SK-N-SH (cell line): ENCODE data around the gene BCL11A. TPM values are rescaled to one million over a fixed set of nuclear protein-coding genes. Genes with fewer than 3 reads are reported as not detected.

Source experiments
- CTCF ChIA-PET: fragments of 300-600, 350-600 bp; formaldehyde crosslinking; extraction: SDS; loops from one replicate; lab custom pipeline; 2021; lab: Yijun Ruan, JAX
- POLR2A ChIA-PET: fragments of 350-600 bp; sonication (Branson Sonifier 250); formaldehyde crosslinking; extraction: SDS; loops from one replicate; lab custom pipeline; 2020; ENCODE audit warnings: antibody characterized with exemption, inconsistent platforms; lab: Yijun Ruan, JAX
- DNase-seq: peaks from one replicate; pipeline ENCODE4 v3.0.0; 2012
- H2AFZ ChIP-seq: fragments of 200-600 bp; sonication (generic); 2 replicates; pipeline ENCODE4 v1.8.1; 2016; ENCODE audit warnings: antibody characterized with exemption, mild to moderate bottlenecking, low read depth
- H3F3A ChIP-seq: fragments of 200-600 bp; sonication (generic); replicated peaks from 2 replicates; pipeline ENCODE3; 2016; ENCODE audit warnings: antibody characterized with exemption, mild to moderate bottlenecking; ENCODE audit not compliant: insufficient read depth
- H3K27ac ChIP-seq, 2 experiments: fragments of 200-500 bp in 1 of 2; fragments of 200-600 bp in 1 of 2; sonication (Bioruptor generic) in 1 of 2; sonication (generic), shearing (Covaris generic) in 1 of 2; 2 replicates each; pipeline versions ENCODE4 v1.5.1 to v1.6.1; 2014 to 2016; ENCODE audit warnings: low read depth in 2 of 2, inconsistent platforms in 1 of 2, low read length in 1 of 2, mild to moderate bottlenecking in 1 of 2, mixed read lengths in 1 of 2
- H3K27me3 ChIP-seq: fragments of 200-600 bp; sonication (generic), shearing (Covaris generic); 2 replicates; pipeline ENCODE4 v1.6.1; 2016; ENCODE audit warnings: mixed run types; ENCODE audit not compliant: insufficient read depth
- H3K36me3 ChIP-seq, 2 experiments: fragments of 200-500 bp in 1 of 2; fragments of 200-600 bp in 1 of 2; sonication (Bioruptor generic) in 1 of 2; sonication (generic) in 1 of 2; replicated peaks in 1 of 2; 2 replicates each; pipeline versions ENCODE3 to v1.5.1; 2014 to 2016; ENCODE audit warnings: low read length in 1 of 2, mild to moderate bottlenecking in 1 of 2; ENCODE audit not compliant: insufficient read depth in 2 of 2, control insufficient read depth in 1 of 2
- H3K4me1 ChIP-seq, 2 experiments: fragments of 200-500 bp in 1 of 2; fragments of 200-600 bp in 1 of 2; sonication (Bioruptor generic) in 1 of 2; sonication (generic), shearing (Covaris generic) in 1 of 2; 2 replicates each; pipeline versions ENCODE4 v1.5.1 to v1.6.1; 2014 to 2016; ENCODE audit warnings: low read depth in 1 of 2, low read length in 1 of 2, mixed run types in 1 of 2; ENCODE audit not compliant: insufficient read depth in 2 of 2, control insufficient read depth in 1 of 2
- H3K4me2 ChIP-seq: fragments of 200-600 bp; sonication (generic), shearing (Covaris generic); 2 replicates; pipeline ENCODE4 v1.6.1; 2017; ENCODE audit warnings: mixed run types
- H3K4me3 ChIP-seq, 2 experiments: fragments of 200-500 bp in 1 of 2; fragments of 200-600 bp in 1 of 2; sonication (Bioruptor generic) in 1 of 2; sonication (generic), shearing (Covaris generic) in 1 of 2; 2 replicates each; pipeline versions ENCODE4 v1.5.1 to v1.8.1; 2014 to 2016; ENCODE audit warnings: low read depth in 2 of 2, inconsistent platforms in 1 of 2, low read length in 1 of 2, mild to moderate bottlenecking in 1 of 2, mixed read lengths in 1 of 2, moderate library complexity in 1 of 2
- H3K79me2 ChIP-seq: fragments of 200-600 bp; sonication (generic); 2 replicates; pipeline ENCODE4 v1.8.1; 2017; ENCODE audit warnings: mild to moderate bottlenecking; ENCODE audit not compliant: insufficient read depth
- H3K9ac ChIP-seq: fragments of 200-600 bp; sonication (generic); 2 replicates; pipeline ENCODE4 v1.6.1; 2017; ENCODE audit warnings: mixed run types
- H3K9me2 ChIP-seq: fragments of 200-600 bp; sonication (generic); 2 replicates; pipeline ENCODE4 v1.6.1; 2017; ENCODE audit warnings: mixed run types
- H3K9me3 ChIP-seq: fragments of 200-600 bp; sonication (generic); 2 replicates; pipeline ENCODE4 v1.6.1; 2017; ENCODE audit warnings: mixed run types, mild to moderate bottlenecking, moderate library complexity
- H4K20me1 ChIP-seq: fragments of 200-600 bp; sonication (generic); 2 replicates; pipeline ENCODE4 v1.6.1; 2017; ENCODE audit warnings: mild to moderate bottlenecking, mixed run types; ENCODE audit not compliant: insufficient read depth
- GABPA ChIP-seq: IDR thresholded peaks from 2 replicates; pipeline ENCODE4 v1.4.0; 2012; ENCODE audit warnings: low read depth, mild to moderate bottlenecking
- GATA2 ChIP-seq: sonication (generic); formaldehyde crosslinking; IDR thresholded peaks from 2 replicates; pipeline ENCODE4 v1.5.0; 2020; ENCODE audit warnings: mild to moderate bottlenecking, missing genetic modification reagents
- PBX3 ChIP-seq: IDR thresholded peaks from 2 replicates; pipeline ENCODE4; 2012
- RAD21 ChIP-seq: IDR thresholded peaks from 2 replicates; pipeline ENCODE4 v1.6.1; 2012; ENCODE audit warnings: mild to moderate bottlenecking, low read length
- SMC3 ChIP-seq: IDR thresholded peaks from 2 replicates; pipeline ENCODE4 v1.6.1; 2012; ENCODE audit warnings: low read depth, low read length, improper control_type of control experiment
- TAF1 ChIP-seq: IDR thresholded peaks from 2 replicates; pipeline ENCODE4 v1.6.1; 2012; ENCODE audit warnings: low read depth, mild to moderate bottlenecking, low read length, moderate library complexity, borderline replicate concordance
- WGBS: methylation state at CpG from one replicate; pipeline ENCODE4 v1.1.6; 2017; ENCODE audit warnings: low lambda C conversion rate; 5-methylcytosine and 5-hydroxymethylcytosine counted together
- polyA plus RNA-seq, 3 experiments: library from polyadenylated mRNA; depleted of rRNA; stranded (reverse); fragments of >200 nt; gene quantifications; 2 replicates each; pipeline ENCODE4 v1.2.3, GENCODE V29; 2012
- TF ChIP-seq, protein P1 (sequence below): fragments of 200-600 bp; sonication (generic); IDR thresholded peaks from 2 replicates; pipeline ENCODE4 v1.6.1; 2017; ENCODE audit warnings: antibody characterized with exemption, mild to moderate bottlenecking, moderate library complexity

The BCL11A gene
- polyA plus RNA-seq, 1 of the 3 experiments (the other 2 are of a cell fraction) = 1.9 TPM

DNA sequence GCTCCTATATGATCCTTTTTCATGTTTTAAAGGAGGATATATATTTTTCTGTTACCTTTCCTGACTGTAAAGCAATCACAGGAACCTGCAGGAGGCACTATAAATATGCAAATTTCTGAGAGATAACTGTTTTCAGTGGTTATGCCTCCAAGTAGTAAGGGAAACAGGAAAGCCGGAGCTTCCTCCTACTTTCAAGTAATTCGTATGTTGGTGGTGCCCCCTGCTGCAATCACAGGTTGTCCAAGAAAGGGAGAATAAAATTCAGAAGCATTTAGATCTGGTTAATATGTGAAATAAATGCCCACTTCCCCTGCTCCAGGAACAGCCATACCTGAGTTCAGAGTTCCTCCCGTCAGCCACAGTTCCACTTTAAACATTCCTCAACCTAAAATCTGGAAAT, 12.0 kb upstream of the BCL11A start:
- no peak overlapping the region for H3K9ac ChIP-seq
- 18% methylated on average over 3 of the region's 3 CpGs for WGBS
- no peaks in the 10 kb centered on the region for H4K20me1 ChIP-seq
- H2AFZ ChIP-seq = no peak overlapping the region
- no peaks in the 10 kb centered on the region for H3F3A ChIP-seq
- H3K36me3 ChIP-seq = no peaks in the 10 kb centered on the region
- no peak overlapping the region for H3K4me3 ChIP-seq
- ChIA-PET CTCF (interaction anchor here (0.5 to 18.8 kb wide), 5 partner anchors 10 to 19 kb away, joined by 3 to 324 read pairs (median 3); no protein-coding TSS in a partner anchor), POLR2A (no interaction called here)
- no peak overlapping the region for H3K4me2 ChIP-seq
- no peak for TF ChIP-seq PBX3
- no peak for TF ChIP-seq GABPA
- no peak for TF ChIP-seq GATA2 (CRISPR knock-in tag)
- TF ChIP-seq, protein P1, sequence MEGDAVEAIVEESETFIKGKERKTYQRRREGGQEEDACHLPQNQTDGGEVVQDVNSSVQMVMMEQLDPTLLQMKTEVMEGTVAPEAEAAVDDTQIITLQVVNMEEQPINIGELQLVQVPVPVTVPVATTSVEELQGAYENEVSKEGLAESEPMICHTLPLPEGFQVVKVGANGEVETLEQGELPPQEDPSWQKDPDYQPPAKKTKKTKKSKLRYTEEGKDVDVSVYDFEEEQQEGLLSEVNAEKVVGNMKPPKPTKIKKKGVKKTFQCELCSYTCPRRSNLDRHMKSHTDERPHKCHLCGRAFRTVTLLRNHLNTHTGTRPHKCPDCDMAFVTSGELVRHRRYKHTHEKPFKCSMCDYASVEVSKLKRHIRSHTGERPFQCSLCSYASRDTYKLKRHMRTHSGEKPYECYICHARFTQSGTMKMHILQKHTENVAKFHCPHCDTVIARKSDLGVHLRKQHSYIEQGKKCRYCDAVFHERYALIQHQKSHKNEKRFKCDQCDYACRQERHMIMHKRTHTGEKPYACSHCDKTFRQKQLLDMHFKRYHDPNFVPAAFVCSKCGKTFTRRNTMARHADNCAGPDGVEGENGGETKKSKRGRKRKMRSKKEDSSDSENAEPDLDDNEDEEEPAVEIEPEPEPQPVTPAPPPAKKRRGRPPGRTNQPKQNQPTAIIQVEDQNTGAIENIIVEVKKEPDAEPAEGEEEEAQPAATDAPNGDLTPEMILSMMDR = peak; percentile 52
- TF ChIP-seq TAF1 = no peak
- peak; percentile 56 for TF ChIP-seq RAD21
- peaks cover 38% of the 10 kb centered on the region for H3K27me3 ChIP-seq
- H3K9me2 ChIP-seq = no peaks in the 10 kb centered on the region
- H3K9me3 ChIP-seq = no peaks in the 10 kb centered on the region
- no peak overlapping the region for H3K27ac ChIP-seq
- DNase-seq = no peak
- no peaks in the 10 kb centered on the region for H3K79me2 ChIP-seq
- H3K4me1 ChIP-seq = peaks cover 0 to 7% of the 10 kb centered on the region in 2 experiments; a peak in 2 of 4 replicates

DNA sequence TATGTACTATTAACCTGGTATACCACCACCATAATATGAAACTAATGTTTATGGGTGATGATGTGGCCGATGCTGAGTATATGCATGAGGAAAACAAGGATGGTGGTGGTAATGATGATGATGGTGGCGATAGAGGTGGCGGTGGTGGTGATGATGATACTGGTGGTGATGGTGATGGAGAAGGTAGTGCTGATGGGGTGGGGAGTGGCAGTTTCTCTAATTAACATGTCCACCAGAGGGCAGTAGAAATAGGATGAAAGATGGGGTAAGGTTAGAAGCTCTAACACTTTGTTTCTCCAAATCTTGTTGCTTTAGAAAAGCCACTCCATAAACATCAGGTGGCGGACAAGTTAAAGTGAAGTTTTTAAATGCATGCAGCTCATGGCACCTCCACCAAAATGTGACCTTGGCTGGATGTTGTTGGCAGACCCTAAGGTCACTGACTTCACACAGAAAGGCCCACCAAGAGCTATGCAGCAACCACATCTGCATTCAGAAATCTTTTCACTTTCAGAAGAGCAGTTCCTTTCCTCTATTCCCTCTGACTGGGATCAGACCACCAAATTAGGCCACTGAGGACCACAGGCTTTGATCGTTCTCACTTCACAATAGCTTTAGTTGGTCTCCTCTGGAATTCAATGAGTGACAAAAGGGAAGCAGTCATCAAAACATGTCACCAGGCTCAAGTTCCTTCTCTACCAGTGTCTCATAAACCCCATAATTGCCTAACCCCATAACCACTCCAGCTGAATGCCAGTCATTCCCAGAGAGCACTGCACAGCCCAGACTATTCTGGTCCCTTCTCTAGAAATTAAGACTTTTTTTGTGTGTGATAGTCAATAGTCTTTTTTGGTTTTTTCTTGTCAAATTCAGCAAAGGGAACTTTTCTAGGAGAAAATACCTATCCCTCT, 7.5 kb upstream of the BCL11A start:
- Histone ChIP-seq H3K36me3 (no peaks in the 10 kb centered on the region), H3K4me1 (0 out of 4 replicates have a peak, but pooled peaks cover 0 to 6% of the 10 kb centered on the region in 2 experiments), H3F3A (peaks cover 3% of the 10 kb centered on the region), H3K9me3 (no peaks in the 10 kb centered on the region), H3K4me3 (no peak overlapping the region), H3K27me3 (peaks cover 33% of the 10 kb centered on the region), H3K27ac (no peak overlapping the region), H2AFZ (no peak overlapping the region), H3K9ac (no peak overlapping the region), H3K9me2 (no peaks in the 10 kb centered on the region), H3K79me2 (no peaks in the 10 kb centered on the region), H3K4me2 (no peak overlapping the region), H4K20me1 (no peaks in the 10 kb centered on the region)
- ChIA-PET POLR2A (no interaction called here), CTCF (interaction anchor here (0.6 to 18.8 kb wide), 18 partner anchors 9 to 1718 kb away, joined by 3 to 324 read pairs (median 4); no protein-coding TSS in a partner anchor)
- no peak for DNase-seq
- TF ChIP-seq TAF1 (no peak), SMC3 (peak; percentile 50), RAD21 (peak; percentile 50)
- TF ChIP-seq, protein P1 = peak; percentile 66
- 30% methylated on average over 5 of the region's 5 CpGs for WGBS
